HG03280 (cell line): Measurements from ENCODE around the gene TCP11X2.
"Not testable (repeated sequence)": the region's sequence is repeated elsewhere in the genome, so short reads cannot be mapped to it uniquely, and the experiment has no call there.

ENCODE experiments used
- ATAC-seq: cut with Tn5 transposase; IDR thresholded peaks from one replicate; pipeline ENCODE4 v1.9.1; 2021; ENCODE audit warnings: mild to moderate bottlenecking, moderate library complexity; ENCODE audit not compliant: unreplicated experiment

TCP11X2 gene

GRCh38 chrX:102471762-102472220, at the start of gene TCP11X2:
TSS of gene TCP11X2 (minus strand) at chrX:102471812.
- ATAC-seq: not testable (repeated sequence)

DNA sequence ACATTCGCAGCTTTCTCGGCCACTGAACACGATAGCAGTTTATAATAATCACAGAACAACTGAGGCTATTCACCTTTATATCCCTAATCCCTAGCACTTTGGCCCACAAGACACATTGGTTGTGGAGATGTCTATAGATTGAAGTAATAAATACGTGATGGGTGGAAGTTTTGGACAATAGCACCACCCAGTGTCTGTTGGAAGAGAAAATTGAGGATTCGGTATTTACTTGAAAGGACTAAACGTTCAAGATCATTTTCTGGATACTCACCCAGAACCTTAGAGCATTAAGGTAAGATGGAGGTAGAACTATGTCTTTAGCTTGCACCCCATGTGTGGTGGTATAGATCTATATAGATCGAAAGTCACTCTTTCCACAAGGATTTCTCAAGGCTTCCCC, 45.7 kb upstream of the TCP11X2 start:
- ATAC-seq: no peak

DNA sequence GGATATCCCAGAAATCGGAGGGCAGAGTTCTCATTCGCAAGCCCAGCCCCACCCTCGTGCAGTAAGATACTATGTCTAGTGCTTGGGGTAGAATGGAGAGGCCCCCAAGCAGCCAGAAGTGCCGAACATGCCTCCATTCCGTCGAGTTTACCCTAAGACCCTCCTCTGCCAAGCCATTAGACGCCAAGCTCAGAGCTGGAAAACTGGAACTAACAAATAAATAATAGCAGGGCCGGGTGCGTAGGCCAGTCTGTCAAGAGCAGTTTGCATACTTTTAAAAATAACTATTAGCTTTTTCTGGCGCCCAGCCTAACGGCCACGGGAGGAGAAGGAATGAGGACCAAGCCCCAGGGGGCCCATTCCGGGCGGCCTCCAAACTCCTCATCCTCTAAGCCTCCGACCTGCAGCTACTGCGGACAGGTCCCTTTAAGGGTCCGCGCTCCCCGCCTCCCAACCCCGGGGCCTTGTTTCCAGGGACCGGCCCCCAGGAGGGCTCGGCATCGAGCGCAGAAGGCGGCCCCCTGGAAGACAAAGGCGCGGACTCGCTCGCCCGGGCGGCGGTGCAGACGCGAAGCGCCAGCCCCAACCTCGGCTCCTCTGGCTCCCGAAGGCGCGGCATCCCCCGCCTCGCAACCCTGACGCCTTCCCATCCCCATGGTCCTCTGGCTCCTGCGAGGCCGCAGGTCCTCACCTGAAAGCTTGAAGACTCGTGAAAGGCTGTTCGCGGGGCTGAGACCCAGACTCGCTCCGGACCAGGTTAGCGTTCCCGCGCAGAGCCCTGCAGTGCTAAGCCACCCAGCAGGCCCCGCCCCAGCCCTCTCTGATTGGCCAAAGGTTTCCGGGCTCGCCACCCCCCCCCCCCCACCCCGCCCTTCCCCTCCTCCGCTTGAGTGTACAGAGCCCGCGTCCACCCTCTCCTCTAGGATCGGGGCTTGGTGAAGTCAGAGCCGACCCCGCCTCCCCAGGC, 44.6 kb upstream of the TCP11X2 start, which contains the start of gene TMSB15A:
Gene TMSB15A (minus strand): TSS at position 765 of the 967 bp plus-strand sequence.
- ATAC-seq: no peak

DNA sequence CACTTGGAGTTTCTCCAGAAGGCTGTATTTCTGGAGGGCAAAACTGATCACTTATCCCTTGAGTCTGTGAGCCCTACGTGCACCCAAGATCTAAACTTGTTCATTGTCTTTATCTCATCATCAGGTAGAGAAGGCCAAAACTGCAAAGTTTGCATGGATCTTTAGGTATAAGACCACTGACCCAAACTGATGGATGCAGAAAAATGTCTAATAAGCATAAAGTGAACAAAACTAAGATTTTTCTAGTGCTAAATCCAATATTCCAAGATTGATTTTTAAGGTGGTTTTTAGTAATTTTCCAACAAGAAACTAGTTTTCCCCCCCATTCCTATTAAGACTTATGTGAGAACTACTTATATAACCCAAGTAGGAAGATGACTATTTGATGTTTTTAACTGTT, 42.9 kb upstream of the TCP11X2 start:
- ATAC-seq: no peak

- no peak for ATAC-seq
These were observed 27.1 kb upstream of the TCP11X2 start for GRCh38 chrX:102498732-102499131.

- no peak for ATAC-seq
These were observed 20.2 kb upstream of the TCP11X2 start for GRCh38 chrX:102491766-102492165.

DNA sequence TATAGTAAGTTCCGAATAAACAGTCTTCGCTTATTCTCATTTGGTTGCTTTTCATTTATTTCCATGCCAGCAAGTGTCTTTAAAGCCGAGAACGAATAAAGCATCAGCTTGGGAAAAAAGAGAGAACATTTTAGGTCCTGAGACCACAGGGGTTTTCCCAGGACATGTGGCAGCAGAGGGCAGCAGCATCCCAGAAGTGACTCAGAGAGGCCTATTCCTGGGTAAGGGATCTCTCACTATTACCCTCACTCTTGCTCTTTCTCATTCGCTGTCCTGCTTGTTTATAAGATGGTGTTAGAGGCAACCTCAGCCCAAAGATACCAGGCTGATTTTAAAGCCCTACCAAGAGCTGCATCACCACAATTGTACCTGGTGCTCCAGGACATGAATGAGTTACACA, 7.2 kb upstream of the TCP11X2 start:
- not testable (repeated sequence) for ATAC-seq

DNA sequence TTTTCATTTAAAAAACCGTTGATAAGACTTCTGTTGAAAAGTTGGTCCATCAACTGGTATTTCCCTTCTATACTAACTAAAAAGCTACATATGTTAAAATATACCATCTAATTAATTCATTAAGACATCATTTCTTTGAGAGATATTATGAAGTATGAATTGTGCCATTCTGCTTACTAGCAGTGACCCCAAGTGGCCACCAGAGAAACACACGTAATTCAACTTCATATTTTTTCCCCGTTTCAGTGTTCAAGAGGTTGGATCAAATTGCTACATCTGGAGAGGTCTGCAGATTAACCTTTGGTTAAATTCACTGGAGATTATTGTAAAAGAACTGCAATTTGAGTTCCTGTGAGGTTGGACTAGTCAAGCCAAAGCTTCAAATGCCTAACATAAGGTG, 1.4 kb downstream of the TCP11X2 start:
- not testable (repeated sequence) for ATAC-seq

DNA sequence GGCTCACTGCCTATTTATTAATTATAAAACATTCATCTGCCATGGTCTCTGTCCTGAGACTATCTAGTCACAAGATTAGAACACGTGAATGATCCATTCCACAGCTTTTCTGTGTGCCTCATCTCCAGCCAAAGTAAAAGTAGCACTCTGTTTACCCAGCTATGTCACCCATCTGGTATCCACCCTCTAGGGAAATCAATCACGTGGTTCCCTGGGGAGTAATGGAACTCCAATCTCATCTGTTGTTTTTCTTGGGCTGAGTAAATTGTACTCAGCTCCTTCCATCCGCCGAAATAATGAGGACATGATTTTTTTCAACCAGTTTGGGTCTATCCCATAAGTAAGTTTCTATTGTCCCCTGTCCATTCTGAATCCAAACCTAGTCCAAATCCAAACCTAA, 13.0 kb downstream of the TCP11X2 start:
- ATAC-seq: not testable (repeated sequence)

DNA sequence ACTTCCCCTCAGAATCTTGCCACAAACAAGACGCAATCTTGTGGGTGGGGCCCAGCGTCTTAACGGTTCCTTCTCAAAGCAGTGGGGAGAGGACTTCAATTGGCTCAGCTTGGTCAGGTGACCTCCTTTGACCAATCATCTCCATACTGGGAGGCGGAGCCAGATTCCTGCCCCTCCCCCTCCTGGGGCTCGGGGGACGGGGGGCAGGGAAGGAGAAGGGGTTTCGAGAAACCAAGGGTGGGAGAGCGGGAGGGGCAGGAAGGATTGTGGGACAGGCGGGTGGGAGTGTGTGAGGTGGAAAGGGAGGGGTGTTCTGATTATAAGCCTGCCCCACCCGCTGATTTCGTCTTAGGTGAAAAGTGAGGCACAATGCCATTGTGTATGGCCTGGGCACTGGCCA, 31.7 kb downstream of the TCP11X2 start, which contains the start of gene NXF2B:
Gene NXF2B (minus strand): TSS at position 101 of the 400 bp plus-strand sequence. CDS start 59,972 bp downstream, outside the sequence.
- not testable (repeated sequence) for ATAC-seq

GRCh38 chrX:102414493-102414892, 57.1 kb downstream of the TCP11X2 start:
- ATAC-seq: not testable (repeated sequence)
